ENCODE data around the gene DPY30. TPM values are rescaled to one million over a fixed set of nuclear protein-coding genes. Genes with fewer than 3 reads are reported as not detected.

DPY30 gene
- polyA plus RNA-seq, 1 donor = 43.9 TPM

Other genes starting within 250 kb of the DPY30 start
- gene MEMO1, start 28.8 kb downstream of the DPY30 start, polyA plus RNA-seq (ENCODE audit: insufficient read length) = 39.6 TPM
- gene SPAST, start 23.8 kb upstream of the DPY30 start, polyA plus RNA-seq (ENCODE audit: insufficient read length) = 17.6 TPM
- 14.8 TPM for gene SLC30A6, start 126.1 kb upstream of the DPY30 start, polyA plus RNA-seq (ENCODE audit: insufficient read length)
- 1.1 TPM for gene NLRC4, start 225.1 kb upstream of the DPY30 start, polyA plus RNA-seq (ENCODE audit: insufficient read length)
- gene YIPF4, start 238.1 kb upstream of the DPY30 start, polyA plus RNA-seq (ENCODE audit: insufficient read length) = 39.9 TPM